NOMO-1 treated with dmso at 0.1 percent for 144 hours (cell line): Measurements from ENCODE around the gene SLCO4A1.

Experiments
- DNase-seq: peaks from one replicate; lab custom pipeline; 2025; ENCODE audit not compliant: unreplicated experiment; lab: John Stamatoyannopoulos, UW

The SLCO4A1 gene

DNA sequence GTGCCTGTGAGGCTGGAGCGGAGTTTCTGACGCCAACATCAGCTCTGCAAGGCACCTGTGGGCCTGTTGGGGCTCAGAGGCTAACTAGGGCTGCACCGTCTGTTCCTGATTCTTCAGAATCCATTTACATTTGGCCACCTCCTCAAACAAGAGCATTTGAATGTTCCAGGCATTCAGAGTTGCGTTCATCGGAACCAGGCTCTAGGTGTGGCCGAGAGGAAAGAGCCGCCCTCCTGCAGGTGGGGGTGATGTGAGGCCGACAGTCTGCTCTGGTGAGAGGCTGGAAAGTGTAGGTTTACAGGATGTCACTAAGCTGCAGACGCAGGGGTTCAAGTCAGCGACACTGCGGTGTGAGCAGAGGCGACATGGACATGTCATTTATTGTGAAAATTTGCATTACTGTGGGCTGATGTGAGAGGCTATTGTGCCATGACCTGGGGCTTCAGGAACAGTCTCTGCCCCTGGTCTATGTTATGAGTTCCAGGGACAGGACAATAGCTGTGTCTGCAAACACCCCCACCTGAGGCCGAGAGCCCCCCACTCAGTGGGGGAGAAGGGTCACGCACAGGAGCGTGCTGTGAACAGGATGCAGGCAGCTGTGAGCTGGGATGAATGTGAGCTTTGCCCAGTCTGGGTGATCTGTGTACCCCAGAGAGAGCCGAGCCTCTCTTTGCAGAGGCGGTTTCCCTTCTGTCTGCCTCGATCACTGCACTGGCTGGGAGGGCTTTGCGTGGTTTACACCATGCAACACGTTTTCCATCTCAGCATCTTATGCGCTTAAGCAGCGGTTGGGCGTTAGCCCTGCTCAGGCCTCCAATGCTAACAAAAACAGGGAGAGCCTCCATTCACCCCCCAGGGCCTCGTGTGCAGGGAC lies 21.1 kb downstream of the SLCO4A1 start:
- DNase-seq = no peak

DNA sequence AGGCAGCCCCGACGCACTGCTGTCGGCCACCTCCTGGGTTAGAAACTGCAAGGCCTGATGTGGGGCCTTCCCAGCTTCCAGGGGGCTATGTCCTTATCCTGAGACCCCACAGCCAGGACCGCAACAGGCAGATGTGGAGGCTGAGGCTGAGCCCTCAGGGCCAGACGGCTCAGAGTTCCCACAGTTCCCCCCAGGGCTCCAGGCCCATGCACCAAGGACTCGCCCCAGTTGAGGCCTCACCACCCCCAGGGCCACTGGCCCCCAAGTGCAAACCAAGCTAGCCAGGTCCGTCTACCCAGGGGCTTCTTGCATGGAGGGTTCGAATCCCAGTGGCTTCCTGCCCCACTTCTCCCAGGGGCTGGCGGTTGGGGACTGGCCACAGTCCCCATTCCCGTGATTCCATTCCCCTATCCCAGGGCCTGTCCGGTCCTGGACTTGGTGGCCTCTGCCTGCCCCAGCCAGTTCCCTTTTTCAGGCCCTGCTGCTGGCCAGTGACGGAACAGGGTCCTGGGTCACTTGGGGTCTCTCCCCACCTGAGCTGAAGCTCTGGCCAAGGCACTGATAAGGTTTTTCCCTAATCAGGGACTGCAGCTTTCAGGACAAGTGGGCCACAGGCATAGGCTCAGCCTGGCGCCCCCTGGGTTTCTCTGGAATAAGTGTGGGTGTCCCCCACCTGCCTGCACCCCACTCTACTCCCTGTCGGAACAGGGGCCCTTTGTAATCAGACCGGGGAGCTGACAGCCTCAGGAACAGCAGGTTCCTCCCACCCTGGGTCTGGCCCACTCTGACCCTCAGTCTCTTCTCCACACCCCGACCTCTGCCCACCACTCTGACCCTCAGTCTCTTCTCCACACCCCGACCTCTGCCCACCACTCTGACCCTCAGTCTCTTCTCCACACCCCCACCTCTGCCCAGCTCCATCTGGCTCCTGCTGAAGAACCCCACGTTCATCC lies 22.0 kb downstream of the SLCO4A1 start:
- no peak for DNase-seq

DNA sequence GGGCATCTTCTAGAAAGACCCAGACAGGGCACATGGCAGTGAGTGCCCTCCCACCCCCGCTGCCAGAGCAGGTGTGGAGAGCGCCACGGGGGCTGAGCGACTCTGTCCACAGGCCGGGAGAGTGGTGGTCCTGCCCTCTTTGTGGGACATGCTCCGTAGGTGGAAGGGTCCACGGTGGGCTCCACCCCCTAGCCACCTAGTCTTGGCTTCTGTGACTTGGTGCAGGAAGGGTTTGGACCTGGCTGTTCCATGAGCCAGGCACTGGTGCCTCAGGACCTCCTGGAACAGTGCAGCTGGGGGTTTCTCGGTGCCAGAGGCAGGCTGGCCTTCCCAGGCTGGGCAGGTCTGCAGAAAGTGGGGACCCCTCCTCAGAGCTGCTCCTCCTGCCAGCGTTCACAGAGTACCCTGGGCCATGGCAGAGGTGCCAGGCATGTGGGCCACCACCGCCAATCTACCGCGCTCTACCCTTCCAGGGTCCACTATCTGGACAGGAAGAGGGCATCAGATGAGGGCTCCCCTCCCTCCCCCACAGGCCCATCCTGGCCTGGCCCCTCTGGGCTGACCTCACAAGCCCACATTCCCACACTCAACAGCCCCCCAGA lies 23.0 kb downstream of the SLCO4A1 start:
- no peak for DNase-seq

DNA sequence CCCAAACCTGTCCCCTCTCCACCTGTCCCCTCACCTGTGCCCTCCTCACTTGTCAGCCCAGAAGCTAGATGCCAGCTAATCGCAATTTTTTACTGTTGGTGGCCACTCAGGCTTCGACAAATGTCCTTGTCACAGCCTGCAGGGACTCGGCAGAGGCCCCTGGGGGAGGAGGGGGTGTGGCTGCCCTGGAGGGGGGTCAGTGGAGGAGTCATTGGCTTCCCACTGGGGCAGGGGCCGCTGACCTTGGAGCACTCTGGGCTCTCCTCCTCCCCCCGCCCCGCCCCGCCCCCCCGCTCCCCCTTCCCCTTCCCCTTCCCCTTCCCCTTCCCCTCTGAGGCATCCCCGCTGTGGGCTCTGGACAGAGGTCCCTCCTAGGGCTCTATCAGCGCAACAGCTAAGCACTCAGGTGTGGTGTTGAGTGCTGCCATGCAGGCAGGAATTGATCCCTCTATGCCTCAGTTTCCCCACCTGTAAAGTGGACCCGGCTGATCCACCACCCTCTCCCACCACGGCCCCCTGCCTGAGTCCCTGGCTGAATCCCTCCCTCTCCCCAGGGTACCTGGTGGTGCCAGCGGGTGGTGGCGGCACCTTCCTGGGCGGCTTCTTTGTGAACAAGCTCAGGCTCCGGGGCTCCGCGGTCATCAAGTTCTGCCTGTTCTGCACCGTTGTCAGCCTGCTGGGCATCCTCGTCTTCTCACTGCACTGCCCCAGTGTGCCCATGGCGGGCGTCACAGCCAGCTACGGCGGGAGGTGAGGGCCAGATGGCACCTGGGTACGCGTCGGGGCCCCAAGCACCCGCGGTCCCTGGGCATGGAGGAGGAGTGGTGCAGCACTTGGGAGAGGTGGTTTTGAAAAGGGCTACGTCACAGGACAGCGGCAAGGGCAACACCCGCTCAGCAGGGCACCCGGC lies 23.8 kb downstream of the SLCO4A1 start:
- no peak for DNase-seq

- DNase-seq = no peak
Observed at GRCh38 chr20:62666736-62667529, 24.6 kb downstream of the SLCO4A1 start.

DNA sequence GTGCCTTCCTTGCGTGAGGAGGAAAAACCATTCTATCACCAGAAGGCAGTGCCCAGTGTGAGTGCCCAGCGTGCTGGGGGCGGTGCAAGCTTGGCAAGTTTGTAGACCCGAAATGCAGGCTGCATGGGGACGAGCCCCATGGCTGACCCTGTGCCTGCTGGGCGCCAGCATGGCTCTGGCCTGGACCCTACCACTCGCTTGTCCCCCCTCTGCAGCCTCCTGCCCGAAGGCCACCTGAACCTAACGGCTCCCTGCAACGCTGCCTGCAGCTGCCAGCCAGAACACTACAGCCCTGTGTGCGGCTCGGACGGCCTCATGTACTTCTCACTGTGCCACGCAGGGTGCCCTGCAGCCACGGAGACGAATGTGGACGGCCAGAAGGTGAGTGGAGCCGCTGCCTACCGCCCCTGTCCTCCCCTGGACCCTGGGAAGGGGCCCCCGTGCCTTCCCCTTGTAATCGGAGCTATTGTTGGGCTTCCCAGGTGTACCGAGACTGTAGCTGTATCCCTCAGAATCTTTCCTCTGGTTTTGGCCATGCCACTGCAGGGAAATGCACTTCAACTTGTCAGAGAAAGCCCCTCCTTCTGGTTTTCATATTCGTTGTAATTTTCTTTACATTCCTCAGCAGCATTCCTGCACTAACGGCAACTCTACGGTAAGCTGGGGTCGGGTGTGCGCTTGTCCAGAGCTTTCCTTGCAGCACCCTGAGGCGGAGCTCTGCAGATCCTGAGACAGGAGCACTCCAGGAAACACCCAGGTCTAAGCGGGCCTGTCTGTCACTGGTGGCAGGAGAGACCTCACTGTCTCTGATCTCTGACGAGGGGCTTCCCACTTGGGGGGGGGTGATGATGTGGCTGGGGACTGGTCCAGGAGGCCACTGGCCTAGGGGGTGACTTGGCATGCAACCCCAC lies 25.5 kb downstream of the SLCO4A1 start:
- no peak for DNase-seq

DNA sequence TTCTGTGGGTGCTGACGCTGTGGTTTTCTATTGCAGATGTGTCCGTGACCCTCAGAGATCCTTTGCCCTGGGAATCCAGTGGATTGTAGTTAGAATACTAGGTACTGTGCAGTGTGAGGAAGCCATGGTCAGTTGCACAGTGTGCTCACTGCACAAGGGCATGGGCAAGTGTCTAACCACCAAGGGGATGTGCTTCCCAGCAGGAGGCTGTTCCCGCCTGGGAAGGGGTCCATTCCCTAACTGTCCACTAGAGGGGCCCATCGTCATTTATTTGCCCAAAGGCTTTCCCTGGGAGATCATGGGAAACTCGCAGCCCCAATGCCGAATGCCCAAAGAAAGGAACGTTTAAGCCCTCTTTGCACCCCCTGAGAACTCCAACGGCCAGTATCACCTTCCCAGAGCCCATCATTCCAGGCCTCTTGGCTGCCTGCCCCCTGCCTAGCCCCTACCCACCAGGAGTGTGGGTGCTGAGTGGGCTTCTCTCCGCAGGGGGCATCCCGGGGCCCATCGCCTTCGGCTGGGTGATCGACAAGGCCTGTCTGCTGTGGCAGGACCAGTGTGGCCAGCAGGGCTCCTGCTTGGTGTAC lies 26.2 kb downstream of the SLCO4A1 start:
- no peak for DNase-seq

DNA sequence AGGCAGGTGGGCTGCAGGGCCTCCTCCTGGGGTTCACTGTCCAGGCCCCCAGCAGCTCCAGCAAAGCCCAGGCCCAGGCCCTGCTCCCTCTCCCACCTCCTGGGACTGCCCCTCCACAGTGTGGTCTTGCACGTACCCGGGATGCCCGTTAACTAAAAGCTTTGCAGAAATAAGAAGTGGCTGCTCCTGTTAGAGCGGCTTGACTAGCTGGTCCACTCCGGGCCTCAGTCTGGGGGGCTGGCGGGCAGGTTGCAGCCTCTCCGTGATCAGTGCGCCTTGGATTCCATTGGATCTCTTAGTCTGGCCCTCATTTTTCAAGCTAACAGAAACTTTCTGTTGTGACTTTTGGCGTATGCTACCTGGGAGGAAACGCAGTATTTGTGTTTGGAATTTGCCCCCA lies 26.9 kb downstream of the SLCO4A1 start:
- DNase-seq = no peak

- DNase-seq = no peak
Observed at GRCh38 chr20:62670156-62670555, 27.9 kb downstream of the SLCO4A1 start.

- DNase-seq = no peak
Observed at GRCh38 chr20:62670998-62671397, 28.7 kb downstream of the SLCO4A1 start.

DNA sequence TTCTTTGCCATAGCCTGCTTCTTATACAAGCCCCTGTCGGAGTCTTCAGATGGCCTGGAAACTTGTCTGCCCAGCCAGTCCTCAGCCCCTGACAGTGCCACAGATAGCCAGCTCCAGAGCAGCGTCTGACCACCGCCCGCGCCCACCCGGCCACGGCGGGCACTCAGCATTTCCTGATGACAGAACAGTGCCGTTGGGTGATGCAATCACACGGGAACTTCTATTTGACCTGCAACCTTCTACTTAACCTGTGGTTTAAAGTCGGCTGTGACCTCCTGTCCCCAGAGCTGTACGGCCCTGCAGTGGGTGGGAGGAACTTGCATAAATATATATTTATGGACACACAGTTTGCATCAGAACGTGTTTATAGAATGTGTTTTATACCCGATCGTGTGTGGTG lies 29.5 kb downstream of the SLCO4A1 start:
- peak; percentile 67 for DNase-seq

GRCh38 chr20:62674370-62674769 lies 32.1 kb downstream of the SLCO4A1 start:
- DNase-seq = no peak

- peak; percentile 79 for DNase-seq
Observed at GRCh38 chr20:62675156-62675876, 33.0 kb downstream of the SLCO4A1 start.

DNA sequence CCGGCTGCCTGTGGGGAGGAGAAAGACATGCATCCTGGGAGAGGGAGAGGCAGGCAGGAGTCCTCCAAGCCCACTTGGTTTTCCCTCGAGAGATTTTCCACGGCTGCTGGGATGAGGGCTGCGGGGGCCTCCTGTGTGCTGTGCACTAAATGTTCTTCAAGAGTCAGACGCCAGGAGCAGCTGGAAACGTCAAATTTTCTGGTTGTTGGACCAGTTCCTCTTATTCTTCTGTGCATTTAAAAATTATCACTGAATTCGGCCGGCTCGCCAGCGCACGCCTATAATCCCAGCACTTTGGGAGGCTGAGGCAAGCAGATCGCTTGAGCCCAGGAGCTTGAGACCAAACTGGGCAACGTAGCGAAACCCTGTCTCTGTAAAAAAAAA lies 33.6 kb downstream of the SLCO4A1 start:
- no peak for DNase-seq

DNA sequence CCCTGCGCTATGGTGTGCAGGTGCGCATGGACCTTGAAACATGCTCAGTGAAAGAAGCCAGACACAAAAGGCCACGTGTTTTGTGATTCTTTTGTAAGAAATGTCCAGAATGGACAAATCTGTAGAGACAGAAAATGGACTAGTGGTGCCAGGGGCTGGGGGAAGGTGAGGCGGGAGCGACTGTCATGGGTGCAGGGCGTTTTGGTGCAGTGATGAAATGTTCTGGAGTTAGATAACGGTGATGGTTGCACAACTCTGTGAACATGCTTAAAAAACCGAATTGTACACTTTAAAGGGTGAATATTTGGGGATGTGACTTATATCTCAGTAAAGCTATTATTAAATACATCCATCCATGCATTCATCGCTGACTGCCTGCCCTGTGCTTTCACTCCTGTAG lies 34.7 kb downstream of the SLCO4A1 start:
- no peak for DNase-seq

- no peak for DNase-seq
Observed at GRCh38 chr20:62677678-62678077, 35.4 kb downstream of the SLCO4A1 start.

- DNase-seq = peak; percentile 89
Observed at GRCh38 chr20:62678553-62678952, 36.2 kb downstream of the SLCO4A1 start.
